Measurements from ENCODE around the gene OPCML. TPM values are rescaled to one million over a fixed set of nuclear protein-coding genes. Genes with fewer than 3 reads are reported as not detected.

Gene OPCML
- total and polyA plus RNA-seq, 2 experiments from 2014 or later, result 1.2 to 4.4 TPM

GRCh38 chr11:132653237-132653636, 879.1 kb downstream of the OPCML start:
- Mint-ChIP-seq H3K27me3 (ENCODE audit: insufficient read depth, low read depth, poor library complexity) (peaks cover 4% of the 10 kb centered on the region), H3K27ac (no peak overlapping the region), H3K9me3 (peaks cover 2% of the 10 kb centered on the region; the same call in 1 of the 3 replicates), H3K4me3 (no peak overlapping the region), H3K4me1 (peaks cover 11% of the 10 kb centered on the region; the same call in 2 of the 3 replicates), H3K36me3 (ENCODE audit: low read depth) (no peaks in the 10 kb centered on the region)
- TF ChIP-seq ZNF331 (CRISPR knock-in tag; IDR thresholded peaks at IDR 0.05; ENCODE audit: low read depth) (no peak), EZH2 (IDR thresholded peaks at IDR 0.05; ENCODE audit: low read depth, unreplicated experiment) (no peak), ETS1 (IDR thresholded peaks at IDR 0.05) (no peak), JUNB (IDR thresholded peaks at IDR 0.05; ENCODE audit: unreplicated experiment) (no peak), EZH2phosphoT487 (IDR thresholded peaks at IDR 0.05; ENCODE audit: unreplicated experiment) (no peak), STAT1 (IDR thresholded peaks at IDR 0.05; ENCODE audit: unreplicated experiment) (no peak), REST (IDR thresholded peaks at IDR 0.05; ENCODE audit: unreplicated experiment) (no peak), CREB1 (CRISPR knock-in tag; IDR thresholded peaks at IDR 0.05; ENCODE audit: low read depth) (no peak), NANOG (IDR thresholded peaks at IDR 0.05; ENCODE audit: borderline replicate concordance) (no peak)
- TF ChIP-seq, protein P1, sequence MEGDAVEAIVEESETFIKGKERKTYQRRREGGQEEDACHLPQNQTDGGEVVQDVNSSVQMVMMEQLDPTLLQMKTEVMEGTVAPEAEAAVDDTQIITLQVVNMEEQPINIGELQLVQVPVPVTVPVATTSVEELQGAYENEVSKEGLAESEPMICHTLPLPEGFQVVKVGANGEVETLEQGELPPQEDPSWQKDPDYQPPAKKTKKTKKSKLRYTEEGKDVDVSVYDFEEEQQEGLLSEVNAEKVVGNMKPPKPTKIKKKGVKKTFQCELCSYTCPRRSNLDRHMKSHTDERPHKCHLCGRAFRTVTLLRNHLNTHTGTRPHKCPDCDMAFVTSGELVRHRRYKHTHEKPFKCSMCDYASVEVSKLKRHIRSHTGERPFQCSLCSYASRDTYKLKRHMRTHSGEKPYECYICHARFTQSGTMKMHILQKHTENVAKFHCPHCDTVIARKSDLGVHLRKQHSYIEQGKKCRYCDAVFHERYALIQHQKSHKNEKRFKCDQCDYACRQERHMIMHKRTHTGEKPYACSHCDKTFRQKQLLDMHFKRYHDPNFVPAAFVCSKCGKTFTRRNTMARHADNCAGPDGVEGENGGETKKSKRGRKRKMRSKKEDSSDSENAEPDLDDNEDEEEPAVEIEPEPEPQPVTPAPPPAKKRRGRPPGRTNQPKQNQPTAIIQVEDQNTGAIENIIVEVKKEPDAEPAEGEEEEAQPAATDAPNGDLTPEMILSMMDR (conservative IDR thresholded peaks at IDR 0.05; ENCODE audit: low read depth in 2 of 2), result no peak
- TF ChIP-seq, protein P2, sequence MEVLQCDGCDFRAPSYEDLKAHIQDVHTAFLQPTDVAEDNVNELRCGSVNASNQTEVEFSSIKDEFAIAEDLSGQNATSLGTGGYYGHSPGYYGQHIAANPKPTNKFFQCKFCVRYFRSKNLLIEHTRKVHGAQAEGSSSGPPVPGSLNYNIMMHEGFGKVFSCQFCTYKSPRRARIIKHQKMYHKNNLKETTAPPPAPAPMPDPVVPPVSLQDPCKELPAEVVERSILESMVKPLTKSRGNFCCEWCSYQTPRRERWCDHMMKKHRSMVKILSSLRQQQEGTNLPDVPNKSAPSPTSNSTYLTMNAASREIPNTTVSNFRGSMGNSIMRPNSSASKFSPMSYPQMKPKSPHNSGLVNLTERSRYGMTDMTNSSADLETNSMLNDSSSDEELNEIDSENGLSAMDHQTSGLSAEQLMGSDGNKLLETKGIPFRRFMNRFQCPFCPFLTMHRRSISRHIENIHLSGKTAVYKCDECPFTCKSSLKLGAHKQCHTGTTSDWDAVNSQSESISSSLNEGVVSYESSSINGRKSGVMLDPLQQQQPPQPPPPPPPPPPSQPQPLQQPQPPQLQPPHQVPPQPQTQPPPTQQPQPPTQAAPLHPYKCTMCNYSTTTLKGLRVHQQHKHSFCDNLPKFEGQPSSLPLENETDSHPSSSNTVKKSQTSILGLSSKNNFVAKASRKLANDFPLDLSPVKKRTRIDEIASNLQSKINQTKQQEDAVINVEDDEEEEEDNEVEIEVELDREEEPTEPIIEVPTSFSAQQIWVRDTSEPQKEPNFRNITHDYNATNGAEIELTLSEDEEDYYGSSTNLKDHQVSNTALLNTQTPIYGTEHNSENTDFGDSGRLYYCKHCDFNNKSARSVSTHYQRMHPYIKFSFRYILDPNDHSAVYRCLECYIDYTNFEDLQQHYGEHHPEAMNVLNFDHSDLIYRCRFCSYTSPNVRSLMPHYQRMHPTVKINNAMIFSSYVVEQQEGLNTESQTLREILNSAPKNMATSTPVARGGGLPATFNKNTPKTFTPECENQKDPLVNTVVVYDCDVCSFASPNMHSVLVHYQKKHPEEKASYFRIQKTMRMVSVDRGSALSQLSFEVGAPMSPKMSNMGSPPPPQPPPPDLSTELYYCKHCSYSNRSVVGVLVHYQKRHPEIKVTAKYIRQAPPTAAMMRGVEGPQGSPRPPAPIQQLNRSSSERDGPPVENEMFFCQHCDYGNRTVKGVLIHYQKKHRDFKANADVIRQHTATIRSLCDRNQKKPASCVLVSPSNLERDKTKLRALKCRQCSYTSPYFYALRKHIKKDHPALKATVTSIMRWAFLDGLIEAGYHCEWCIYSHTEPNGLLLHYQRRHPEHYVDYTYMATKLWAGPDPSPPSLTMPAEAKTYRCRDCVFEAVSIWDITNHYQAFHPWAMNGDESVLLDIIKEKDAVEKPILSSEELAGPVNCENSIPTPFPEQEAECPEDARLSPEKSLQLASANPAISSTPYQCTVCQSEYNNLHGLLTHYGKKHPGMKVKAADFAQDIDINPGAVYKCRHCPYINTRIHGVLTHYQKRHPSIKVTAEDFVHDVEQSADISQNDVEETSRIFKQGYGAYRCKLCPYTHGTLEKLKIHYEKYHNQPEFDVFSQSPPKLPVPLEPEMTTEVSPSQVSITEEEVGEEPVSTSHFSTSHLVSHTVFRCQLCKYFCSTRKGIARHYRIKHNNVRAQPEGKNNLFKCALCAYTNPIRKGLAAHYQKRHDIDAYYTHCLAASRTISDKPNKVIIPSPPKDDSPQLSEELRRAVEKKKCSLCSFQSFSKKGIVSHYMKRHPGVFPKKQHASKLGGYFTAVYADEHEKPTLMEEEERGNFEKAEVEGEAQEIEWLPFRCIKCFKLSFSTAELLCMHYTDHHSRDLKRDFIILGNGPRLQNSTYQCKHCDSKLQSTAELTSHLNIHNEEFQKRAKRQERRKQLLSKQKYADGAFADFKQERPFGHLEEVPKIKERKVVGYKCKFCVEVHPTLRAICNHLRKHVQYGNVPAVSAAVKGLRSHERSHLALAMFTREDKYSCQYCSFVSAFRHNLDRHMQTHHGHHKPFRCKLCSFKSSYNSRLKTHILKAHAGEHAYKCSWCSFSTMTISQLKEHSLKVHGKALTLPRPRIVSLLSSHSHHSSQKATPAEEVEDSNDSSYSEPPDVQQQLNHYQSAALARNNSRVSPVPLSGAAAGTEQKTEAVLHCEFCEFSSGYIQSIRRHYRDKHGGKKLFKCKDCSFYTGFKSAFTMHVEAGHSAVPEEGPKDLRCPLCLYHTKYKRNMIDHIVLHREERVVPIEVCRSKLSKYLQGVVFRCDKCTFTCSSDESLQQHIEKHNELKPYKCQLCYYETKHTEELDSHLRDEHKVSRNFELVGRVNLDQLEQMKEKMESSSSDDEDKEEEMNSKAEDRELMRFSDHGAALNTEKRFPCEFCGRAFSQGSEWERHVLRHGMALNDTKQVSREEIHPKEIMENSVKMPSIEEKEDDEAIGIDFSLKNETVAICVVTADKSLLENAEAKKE (CRISPR knock-in tag; IDR thresholded peaks at IDR 0.05), result no peak
- no peak for DNase-seq (ENCODE audit: low spot score)
- no peaks in the 10 kb centered on the region for H4K20me1 ChIP-seq (replicated peaks; ENCODE audit: insufficient read depth)
- no peaks in the 10 kb centered on the region for H3K4me1 ChIP-seq (ENCODE audit: insufficient read depth)
- H3K4me3 ChIP-seq, result no peak overlapping the region
- H3K36me3 ChIP-seq (ENCODE audit: insufficient read depth), result no peaks in the 10 kb centered on the region
- H2AFZ ChIP-seq, result no peak overlapping the region
- H3K4me2 ChIP-seq, result no peak overlapping the region
- no peak overlapping the region for H3K27ac ChIP-seq (ENCODE audit: low read depth)
- no peaks in the 10 kb centered on the region for H3K27me3 ChIP-seq (ENCODE audit: insufficient read depth)
- H3K9me2 ChIP-seq (ENCODE audit: insufficient read depth), result no peaks in the 10 kb centered on the region
- no peaks in the 10 kb centered on the region for H3K79me2 ChIP-seq (replicated peaks; ENCODE audit: insufficient read depth)
- ATAC-seq, result no peak
- H3F3A ChIP-seq (replicated peaks; ENCODE audit: low read depth), result no peaks in the 10 kb centered on the region

Measured in GM23338 (cell line).